CD8-positive, alpha-beta memory T cell (primary cell): ENCODE measurements around the gene C5. TPM values are rescaled to one million over a fixed set of nuclear protein-coding genes. Genes with fewer than 3 reads are reported as not detected.

Experiments
- CTCF ChIA-PET: fragments of 350-600 bp; sonication (Branson Sonifier 250); formaldehyde crosslinking; loops from one replicate; lab custom pipeline; 2021; ENCODE audit warnings: antibody characterized with exemption; lab: Charles Lee
- POLR2A ChIA-PET: fragments of 350-600 bp; sonication (Branson Sonifier 250); formaldehyde crosslinking; loops from one replicate; lab custom pipeline; 2021; ENCODE audit warnings: antibody characterized with exemption; lab: Charles Lee
- DNase-seq, 5 donors: peaks; one replicate each; pipeline versions ENCODE4 v3.0.0 to v3.0.0-alpha.2; 2020 to 2022; ENCODE audit warnings: mixed read lengths in 1 of 5
- H3K27ac ChIP-seq: one replicate; pipeline ENCODE4 v1.7.0; 2013; ENCODE audit warnings: low read depth, mild to moderate bottlenecking, low read length, moderate library complexity
- H3K27me3 ChIP-seq: 2 replicates; pipeline ENCODE4 v1.7.0; 2013; ENCODE audit warnings: low read length, mild to moderate bottlenecking; ENCODE audit not compliant: insufficient read depth, poor library complexity, severe bottlenecking
- H3K36me3 ChIP-seq: 2 replicates; pipeline ENCODE4 v1.7.0; 2013; ENCODE audit warnings: mild to moderate bottlenecking, low read length, moderate library complexity; ENCODE audit not compliant: insufficient read depth
- H3K4me1 ChIP-seq: 2 replicates; pipeline ENCODE4 v1.7.0; 2013; ENCODE audit warnings: mild to moderate bottlenecking, low read length, moderate library complexity; ENCODE audit not compliant: insufficient read depth
- H3K4me3 ChIP-seq: 2 replicates; pipeline ENCODE4 v1.7.0; 2013; ENCODE audit warnings: mild to moderate bottlenecking, low read length
- H3K9me3 ChIP-seq: 2 replicates; pipeline ENCODE4 v1.7.0; 2013; ENCODE audit warnings: mild to moderate bottlenecking, low read length
- H3K27ac Mint-ChIP-seq, 8 donors: one replicate each; pipeline ENCODE4 v1.8.0; 2020 to 2021; ENCODE audit warnings: mixed read lengths in 8 of 8, mild to moderate bottlenecking in 6 of 8, inconsistent platforms in 3 of 8, moderate library complexity in 3 of 8
- H3K27me3 Mint-ChIP-seq, 2 donors: one replicate each; pipeline ENCODE4 v1.8.0; 2020 to 2021; ENCODE audit warnings: mixed read lengths in 2 of 2, mild to moderate bottlenecking in 1 of 2, moderate library complexity in 1 of 2
- H3K36me3 Mint-ChIP-seq, 3 donors: one replicate each; pipeline ENCODE4 v1.8.0; 2020 to 2021; ENCODE audit warnings: mixed read lengths in 3 of 3, inconsistent platforms in 1 of 3, mild to moderate bottlenecking in 1 of 3
- H3K4me1 Mint-ChIP-seq, 3 donors: one replicate each; pipeline ENCODE4 v1.8.0; 2020 to 2021; ENCODE audit warnings: mixed read lengths in 3 of 3, inconsistent platforms in 1 of 3, mild to moderate bottlenecking in 1 of 3
- H3K4me3 Mint-ChIP-seq, 7 donors: one replicate each; pipeline ENCODE4 v1.8.0; 2020 to 2021; ENCODE audit warnings: mixed read lengths in 7 of 7, mild to moderate bottlenecking in 6 of 7, moderate library complexity in 4 of 7, inconsistent platforms in 2 of 7
- H3K9me3 Mint-ChIP-seq, 5 donors: one replicate each; pipeline ENCODE4 v1.8.0; 2020 to 2022; ENCODE audit warnings: mixed read lengths in 5 of 5, mild to moderate bottlenecking in 3 of 5, moderate library complexity in 2 of 5, inconsistent platforms in 1 of 5
- polyA plus RNA-seq: library from polyadenylated mRNA; unstranded; fragments of 300-500 nt; fragmentation: Illumina TruSeq; gene quantifications from one replicate; pipeline ENCODE4 v1.2.3, GENCODE V29; 2021
- total RNA-seq, 2 experiments: library from RNA; stranded (reverse); gene quantifications; one replicate each; pipeline ENCODE4 v1.2.3, GENCODE V29; 2021

Gene C5
- total and polyA plus RNA-seq, 3 experiments from 2014 or later = 1.1 to 1.3 TPM; not detected in 1

- POLR2A ChIA-PET = no interaction called here
- Mint-ChIP-seq H3K4me1 (no peaks in the 10 kb centered on the region), H3K9me3 (no peaks in the 10 kb centered on the region), H3K4me3 (no peak overlapping the region), H3K27ac (no peak overlapping the region), H3K27me3 (no peaks in the 10 kb centered on the region), H3K36me3 (peaks cover 0 to 3% (median 2%) of the 10 kb centered on the region in 3 donors)
- H3K27ac ChIP-seq = no peak overlapping the region
- H3K36me3 ChIP-seq = no peaks in the 10 kb centered on the region
- no peaks in the 10 kb centered on the region for H3K9me3 ChIP-seq
- H3K4me1 ChIP-seq = no peaks in the 10 kb centered on the region
- DNase-seq = no peak
- no peak overlapping the region for H3K4me3 ChIP-seq
- no peaks in the 10 kb centered on the region for H3K27me3 ChIP-seq
- CTCF ChIA-PET = interaction anchor here (0.9 kb wide), 1 partner anchor 61 kb away, joined by 3 read pairs; no protein-coding TSS in a partner anchor
Observed at GRCh38 chr9:120999317-120999716, 50.8 kb downstream of the C5 start.

- H3K27me3 ChIP-seq = no peaks in the 10 kb centered on the region
- no peaks in the 10 kb centered on the region for H3K9me3 ChIP-seq
- no peak overlapping the region for H3K4me3 ChIP-seq
- H3K9me3 Mint-ChIP-seq = no peaks in the 10 kb centered on the region
- no peaks in the 10 kb centered on the region for H3K4me1 Mint-ChIP-seq
- no peak overlapping the region for H3K27ac Mint-ChIP-seq
- peaks cover 0 to 3% (median 2%) of the 10 kb centered on the region in 3 donors for H3K36me3 Mint-ChIP-seq
- H3K36me3 ChIP-seq = no peaks in the 10 kb centered on the region
- no peaks in the 10 kb centered on the region for H3K4me1 ChIP-seq
- CTCF ChIA-PET = no interaction called here
- H3K27ac ChIP-seq = no peak overlapping the region
- POLR2A ChIA-PET = no interaction called here
- no peaks in the 10 kb centered on the region for H3K27me3 Mint-ChIP-seq
- DNase-seq = no peak
- H3K4me3 Mint-ChIP-seq = no peak overlapping the region
Observed at GRCh38 chr9:120998111-120998510, 52.0 kb downstream of the C5 start.

- POLR2A ChIA-PET = no interaction called here
- Histone ChIP-seq H3K4me1 (no peaks in the 10 kb centered on the region), H3K4me3 (no peak overlapping the region), H3K36me3 (no peaks in the 10 kb centered on the region), H3K27ac (no peak overlapping the region), H3K9me3 (no peaks in the 10 kb centered on the region), H3K27me3 (no peaks in the 10 kb centered on the region)
- CTCF ChIA-PET = no interaction called here
- no peaks in the 10 kb centered on the region for H3K9me3 Mint-ChIP-seq
- no peaks in the 10 kb centered on the region for H3K4me1 Mint-ChIP-seq
- no peak for DNase-seq
- H3K36me3 Mint-ChIP-seq = peaks cover 0 to 2% (median under 1%) of the 10 kb centered on the region in 3 donors
- H3K27ac Mint-ChIP-seq = no peak overlapping the region
- no peaks in the 10 kb centered on the region for H3K27me3 Mint-ChIP-seq
- no peak overlapping the region for H3K4me3 Mint-ChIP-seq
Observed at GRCh38 chr9:120997502-120997901, 52.6 kb downstream of the C5 start.

GRCh38 chr9:120996409-120996808, 53.7 kb downstream of the C5 start:
- CTCF ChIA-PET = no interaction called here
- H3K9me3 ChIP-seq = no peaks in the 10 kb centered on the region

GRCh38 chr9:120989065-120989464, 61.0 kb downstream of the C5 start:
- H3K36me3 Mint-ChIP-seq = peaks cover 0 to 2% (median 0%) of the 10 kb centered on the region in 3 donors
- Histone ChIP-seq H3K36me3 (no peaks in the 10 kb centered on the region), H3K9me3 (no peaks in the 10 kb centered on the region), H3K27me3 (no peaks in the 10 kb centered on the region), H3K27ac (no peak overlapping the region), H3K4me1 (no peaks in the 10 kb centered on the region), H3K4me3 (no peak overlapping the region)
- H3K4me3 Mint-ChIP-seq = no peak overlapping the region
- ChIA-PET CTCF (no interaction called here), POLR2A (no interaction called here)
- H3K27ac Mint-ChIP-seq = no peak overlapping the region
- H3K27me3 Mint-ChIP-seq = peaks cover 0 to 3% of the 10 kb centered on the region in 2 donors
- no peaks in the 10 kb centered on the region for H3K9me3 Mint-ChIP-seq
- H3K4me1 Mint-ChIP-seq = no peaks in the 10 kb centered on the region
- no peak for DNase-seq

More at GRCh38 chr9:120996409-120996808, 53.7 kb downstream of the C5 start:
- Mint-ChIP-seq H3K9me3 (no peaks in the 10 kb centered on the region), H3K4me1 (no peaks in the 10 kb centered on the region), H3K27me3 (no peaks in the 10 kb centered on the region), H3K27ac (peak overlapping the region in 1 of 8 donors; percentile 43), H3K36me3 (peaks cover 0 to 2% (median 0%) of the 10 kb centered on the region in 3 donors), H3K4me3 (no peak overlapping the region)
- POLR2A ChIA-PET = no interaction called here
- H3K4me3 ChIP-seq = no peak overlapping the region
- H3K27ac ChIP-seq = no peak overlapping the region
- H3K4me1 ChIP-seq = no peaks in the 10 kb centered on the region
- DNase-seq = no peak
- H3K36me3 ChIP-seq = no peaks in the 10 kb centered on the region
- no peaks in the 10 kb centered on the region for H3K27me3 ChIP-seq

- no peaks in the 10 kb centered on the region for H3K4me1 ChIP-seq
- DNase-seq = no peak
- Mint-ChIP-seq H3K9me3 (no peaks in the 10 kb centered on the region), H3K27ac (no peak overlapping the region), H3K4me1 (peaks cover 0 to 8% (median 4%) of the 10 kb centered on the region in 3 donors), H3K36me3 (peaks cover 0 to 2% (median 0%) of the 10 kb centered on the region in 3 donors), H3K4me3 (no peak overlapping the region), H3K27me3 (peaks cover 0 to 3% of the 10 kb centered on the region in 2 donors)
- H3K9me3 ChIP-seq = no peaks in the 10 kb centered on the region
- no peak overlapping the region for H3K4me3 ChIP-seq
- no peak overlapping the region for H3K27ac ChIP-seq
- POLR2A ChIA-PET = no interaction called here
- H3K27me3 ChIP-seq = no peaks in the 10 kb centered on the region
- CTCF ChIA-PET = no interaction called here
- H3K36me3 ChIP-seq = no peaks in the 10 kb centered on the region
Observed at GRCh38 chr9:120985819-120986222, 64.3 kb downstream of the C5 start.

GRCh38 chr9:120983259-120983837, 66.7 kb downstream of the C5 start:
- peaks cover 0 to 8% (median 4%) of the 10 kb centered on the region in 3 donors for H3K4me1 Mint-ChIP-seq
- ChIA-PET CTCF (interaction anchor here (1.2 to 2.2 kb wide), 2 partner anchors 9 to 89 kb away, joined by 4 to 18 read pairs; no protein-coding TSS in a partner anchor), POLR2A (no interaction called here)
- H3K27me3 Mint-ChIP-seq = peaks cover 0 to 3% of the 10 kb centered on the region in 2 donors
- no peaks in the 10 kb centered on the region for H3K36me3 ChIP-seq
- no peaks in the 10 kb centered on the region for H3K27me3 ChIP-seq
- no peak overlapping the region for H3K27ac ChIP-seq
- H3K9me3 Mint-ChIP-seq = no peaks in the 10 kb centered on the region
- DNase-seq = no peak
- H3K36me3 Mint-ChIP-seq = peaks cover 0 to 2% (median 0%) of the 10 kb centered on the region in 3 donors
- no peak overlapping the region for H3K4me3 Mint-ChIP-seq
- no peak overlapping the region for H3K27ac Mint-ChIP-seq
- H3K9me3 ChIP-seq = no peaks in the 10 kb centered on the region
- no peaks in the 10 kb centered on the region for H3K4me1 ChIP-seq
- no peak overlapping the region for H3K4me3 ChIP-seq

GRCh38 chr9:120982836-120983235, 67.2 kb downstream of the C5 start:
- H3K4me3 Mint-ChIP-seq = no peak overlapping the region
- POLR2A ChIA-PET = no interaction called here
- no peak overlapping the region for H3K27ac ChIP-seq

More at GRCh38 chr9:120982836-120983235, 67.2 kb downstream of the C5 start:
- DNase-seq = no peak
- Histone ChIP-seq H3K27me3 (no peaks in the 10 kb centered on the region), H3K36me3 (no peaks in the 10 kb centered on the region), H3K4me1 (no peaks in the 10 kb centered on the region), H3K4me3 (no peak overlapping the region), H3K9me3 (no peaks in the 10 kb centered on the region)
- no peak overlapping the region for H3K27ac Mint-ChIP-seq
- peaks cover 0 to 8% (median 4%) of the 10 kb centered on the region in 3 donors for H3K4me1 Mint-ChIP-seq
- peaks cover 0 to 3% of the 10 kb centered on the region in 2 donors for H3K27me3 Mint-ChIP-seq
- H3K36me3 Mint-ChIP-seq = no peaks in the 10 kb centered on the region
- H3K9me3 Mint-ChIP-seq = no peaks in the 10 kb centered on the region
- CTCF ChIA-PET = interaction anchor here (2.2 kb wide), 2 partner anchors 11 to 89 kb away, joined by 8 to 18 read pairs; no protein-coding TSS in a partner anchor
